Subcutaneous preadipocyte (primary cell): Measurements from ENCODE around the gene GEMIN4. TPM values are rescaled to one million over a fixed set of nuclear protein-coding genes. Genes with fewer than 3 reads are reported as not detected.

Source experiments
- total RNA-seq: library from RNA; depleted of rRNA; stranded (reverse); fragments of >200 nt; gene quantifications from 2 replicates; pipeline ENCODE4 v1.2.3, GENCODE V29; 2012

GEMIN4 gene
- total RNA-seq, result 11.8 and 25.2 TPM in 2 replicates

GRCh38 chr17:752002-752619 lies at the start of gene GEMIN4:
GEMIN4 (minus strand) TSS chr17:752264; CDS start chr17:752142, 122 bp downstream.

DNA sequence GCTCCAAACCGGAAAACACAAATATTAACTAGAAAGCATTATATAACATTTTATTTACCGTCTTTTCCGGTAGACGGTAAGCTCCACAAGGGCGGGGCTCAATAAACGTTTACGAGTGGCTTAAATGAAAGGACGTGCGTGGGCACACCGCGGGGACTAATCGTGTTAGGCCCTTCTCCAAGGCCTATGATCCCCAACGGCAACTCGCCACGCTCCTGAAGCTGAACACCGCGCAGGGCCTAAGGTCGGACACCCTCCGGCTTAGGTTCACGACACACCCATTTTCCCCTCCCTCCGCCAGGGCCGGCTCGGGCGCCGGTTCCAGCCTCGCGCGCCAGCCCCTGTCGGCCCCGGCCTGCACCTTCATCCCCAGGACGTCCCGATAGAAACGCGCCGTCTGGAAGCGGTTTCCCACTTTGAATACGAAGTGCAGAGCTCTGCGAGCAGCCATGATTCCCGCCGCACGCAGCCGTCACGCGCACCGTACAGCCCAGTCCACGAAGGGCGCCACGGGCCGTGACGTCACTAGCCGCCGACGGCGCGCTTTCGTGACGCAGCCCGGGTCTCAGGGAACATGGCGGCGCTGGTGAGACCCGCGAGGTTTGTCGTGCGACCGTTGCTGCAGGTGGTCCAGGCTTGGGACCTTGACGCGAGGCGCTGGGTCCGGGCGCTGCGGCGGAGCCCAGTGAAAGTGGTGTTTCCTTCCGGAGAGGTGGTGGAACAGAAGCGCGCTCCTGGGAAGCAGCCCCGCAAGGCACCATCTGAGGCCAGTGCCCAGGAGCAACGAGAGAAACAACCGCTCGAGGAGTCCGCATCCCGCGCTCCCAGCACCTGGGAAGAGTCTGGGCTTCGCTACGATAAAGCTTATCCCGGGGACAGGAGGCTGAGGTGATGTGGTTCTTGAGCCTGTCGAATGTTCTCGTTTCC lies 30.0 kb upstream of the GEMIN4 start, which contains the start of the genes GLOD4 and MRM3:
GLOD4 (minus strand) TSS at position 476 of the 927 bp plus-strand sequence; CDS start at position 451, 25 bp downstream.
MRM3 (plus strand) TSS at position 549 of the 927 bp plus-strand sequence; CDS start at position 575, 26 bp downstream.

GRCh38 chr17:732067-732901 lies 19.8 kb downstream of the GEMIN4 start, which contains the start of gene TLCD3A:
TLCD3A (plus strand) TSS chr17:732596; CDS start chr17:732648, 52 bp downstream.

Other genes starting within 250 kb of the GEMIN4 start
- gene VPS53, start 37.4 kb downstream of the GEMIN4 start, total RNA-seq, result 15.8 and 17.8 TPM in 2 replicates
- 33.2 and 38.6 TPM in 2 replicates for gene TLCD3A, start 19.7 kb downstream of the GEMIN4 start, total RNA-seq
- 32.3 and 35.0 TPM in 2 replicates for gene GLOD4, start 30.0 kb upstream of the GEMIN4 start, total RNA-seq
- gene MRM3, start 30.1 kb upstream of the GEMIN4 start, total RNA-seq, result 28.5 and 30.1 TPM in 2 replicates
- 5.9 and 15.4 TPM in 2 replicates for gene NXN, start 227.5 kb upstream of the GEMIN4 start, total RNA-seq
- 14.3 and 18.4 TPM in 2 replicates for gene TIMM22, start 244.9 kb upstream of the GEMIN4 start, total RNA-seq